Ascending aorta (tissue), 2 donors: ENCODE measurements around the gene GTPBP2. TPM values are rescaled to one million over a fixed set of nuclear protein-coding genes. Genes with fewer than 3 reads are reported as not detected.

ENCODE experiments used
- DNase-seq, 2 donors: peaks; one replicate each; pipeline ENCODE4 v3.0.0-alpha.2; 2019; ENCODE audit warnings: low spot score in 2 of 2
- H3K27ac ChIP-seq, 2 donors: fragments of 200-600 bp; sonication (generic); one replicate each; pipeline ENCODE4 v1.5.1; 2016 to 2017; ENCODE audit warnings: mild to moderate bottlenecking in 1 of 2
- H3K27me3 ChIP-seq: fragments of 200-600 bp; sonication (generic); one replicate; pipeline ENCODE4 v1.5.1; 2017
- H3K36me3 ChIP-seq, 2 donors: fragments of 200-600 bp; sonication (generic); one replicate each; pipeline ENCODE4 v1.5.1; 2016
- H3K4me1 ChIP-seq, 2 donors: fragments of 200-600 bp; sonication (generic); one replicate each; pipeline ENCODE4 v1.5.1; 2016 to 2017; ENCODE audit warnings: mild to moderate bottlenecking in 1 of 2
- H3K4me3 ChIP-seq, 2 donors: fragments of 200-600 bp; sonication (generic); one replicate each; pipeline ENCODE4 v1.5.1; 2016 to 2017; ENCODE audit warnings: mild to moderate bottlenecking in 1 of 2
- H3K9me3 ChIP-seq, 2 donors: fragments of 200-600 bp; sonication (generic); one replicate each; pipeline ENCODE4 v1.5.1; 2016
- intact Hi-C: fragments of 100-400 bp; cut with DNase I; formaldehyde crosslinking; loops from one replicate; pipeline ENCODE4 v1.15.1; 2023
- total RNA-seq: library from RNA; depleted of rRNA; stranded (reverse); fragments of >200 nt; gene quantifications from one replicate; pipeline ENCODE4 v1.1.0, GENCODE V29; 2016
- TF ChIP-seq, protein P1 (sequence below), 3 experiments: fragments of 200-600 bp in 2 of 3; fragments of 450-650 bp in 1 of 3; sonication (generic) in 2 of 3; IDR thresholded peaks; one replicate each; pipeline ENCODE4 v1.5.1; 2016 to 2019; ENCODE audit warnings: antibody characterized with exemption in 3 of 3, mild to moderate bottlenecking in 1 of 3, moderate library complexity in 1 of 3

The GTPBP2 gene, protein sequence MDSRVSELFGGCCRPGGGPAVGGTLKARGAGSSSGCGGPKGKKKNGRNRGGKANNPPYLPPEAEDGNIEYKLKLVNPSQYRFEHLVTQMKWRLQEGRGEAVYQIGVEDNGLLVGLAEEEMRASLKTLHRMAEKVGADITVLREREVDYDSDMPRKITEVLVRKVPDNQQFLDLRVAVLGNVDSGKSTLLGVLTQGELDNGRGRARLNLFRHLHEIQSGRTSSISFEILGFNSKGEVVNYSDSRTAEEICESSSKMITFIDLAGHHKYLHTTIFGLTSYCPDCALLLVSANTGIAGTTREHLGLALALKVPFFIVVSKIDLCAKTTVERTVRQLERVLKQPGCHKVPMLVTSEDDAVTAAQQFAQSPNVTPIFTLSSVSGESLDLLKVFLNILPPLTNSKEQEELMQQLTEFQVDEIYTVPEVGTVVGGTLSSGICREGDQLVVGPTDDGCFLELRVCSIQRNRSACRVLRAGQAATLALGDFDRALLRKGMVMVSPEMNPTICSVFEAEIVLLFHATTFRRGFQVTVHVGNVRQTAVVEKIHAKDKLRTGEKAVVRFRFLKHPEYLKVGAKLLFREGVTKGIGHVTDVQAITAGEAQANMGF
- total RNA-seq, result 30.7 TPM

DNA sequence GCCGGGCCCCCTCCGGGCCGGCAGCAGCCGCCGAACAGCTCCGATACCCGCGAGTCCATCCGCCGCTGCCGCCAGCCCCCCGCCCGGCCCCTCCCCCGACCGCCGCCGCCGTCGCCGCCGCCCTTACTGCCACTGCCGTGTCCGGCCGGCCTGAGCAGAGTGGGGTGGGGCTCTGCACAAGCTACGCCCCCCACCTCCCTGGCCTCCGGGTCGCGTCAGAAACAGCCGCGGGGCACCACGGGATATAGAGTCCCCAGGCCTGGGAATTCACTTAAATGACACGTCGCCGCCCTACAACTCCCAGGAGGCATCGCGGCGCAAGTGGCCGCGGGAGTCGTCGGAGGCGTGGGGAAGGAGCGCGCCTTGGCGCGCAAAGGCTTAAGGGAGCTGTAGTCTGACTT, at the start of gene GTPBP2:
Gene GTPBP2 (minus strand): TSS at position 161 of the 401 bp plus-strand sequence. CDS start 102 bp downstream, at position 59.
- no peaks in the 10 kb centered on the region for H3K9me3 ChIP-seq
- H3K27me3 ChIP-seq, result no peaks in the 10 kb centered on the region
- H3K36me3 ChIP-seq, result peaks cover 20 to 21% of the 10 kb centered on the region in 2 donors
- peak; percentile 96 to 100 for DNase-seq
- H3K27ac ChIP-seq, result peak within 1 kb of the TSS; percentile 97 to 98
- intact Hi-C loops, result loop anchor here (1.0 to 10.0 kb wide), 7 partner anchors 73 to 1844 kb away; partner anchors contain the start of genes CDC5L, MRPL14, POLR1C and PRICKLE4
- H3K4me3 ChIP-seq, result peak within 1 kb of the TSS; percentile 97 to 99
- TF ChIP-seq, protein P1, sequence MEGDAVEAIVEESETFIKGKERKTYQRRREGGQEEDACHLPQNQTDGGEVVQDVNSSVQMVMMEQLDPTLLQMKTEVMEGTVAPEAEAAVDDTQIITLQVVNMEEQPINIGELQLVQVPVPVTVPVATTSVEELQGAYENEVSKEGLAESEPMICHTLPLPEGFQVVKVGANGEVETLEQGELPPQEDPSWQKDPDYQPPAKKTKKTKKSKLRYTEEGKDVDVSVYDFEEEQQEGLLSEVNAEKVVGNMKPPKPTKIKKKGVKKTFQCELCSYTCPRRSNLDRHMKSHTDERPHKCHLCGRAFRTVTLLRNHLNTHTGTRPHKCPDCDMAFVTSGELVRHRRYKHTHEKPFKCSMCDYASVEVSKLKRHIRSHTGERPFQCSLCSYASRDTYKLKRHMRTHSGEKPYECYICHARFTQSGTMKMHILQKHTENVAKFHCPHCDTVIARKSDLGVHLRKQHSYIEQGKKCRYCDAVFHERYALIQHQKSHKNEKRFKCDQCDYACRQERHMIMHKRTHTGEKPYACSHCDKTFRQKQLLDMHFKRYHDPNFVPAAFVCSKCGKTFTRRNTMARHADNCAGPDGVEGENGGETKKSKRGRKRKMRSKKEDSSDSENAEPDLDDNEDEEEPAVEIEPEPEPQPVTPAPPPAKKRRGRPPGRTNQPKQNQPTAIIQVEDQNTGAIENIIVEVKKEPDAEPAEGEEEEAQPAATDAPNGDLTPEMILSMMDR (IDR thresholded peaks at IDR 0.05), result no peak
- H3K4me1 ChIP-seq, result peaks cover 5 to 19% of the 10 kb centered on the region in 2 donors

DNA sequence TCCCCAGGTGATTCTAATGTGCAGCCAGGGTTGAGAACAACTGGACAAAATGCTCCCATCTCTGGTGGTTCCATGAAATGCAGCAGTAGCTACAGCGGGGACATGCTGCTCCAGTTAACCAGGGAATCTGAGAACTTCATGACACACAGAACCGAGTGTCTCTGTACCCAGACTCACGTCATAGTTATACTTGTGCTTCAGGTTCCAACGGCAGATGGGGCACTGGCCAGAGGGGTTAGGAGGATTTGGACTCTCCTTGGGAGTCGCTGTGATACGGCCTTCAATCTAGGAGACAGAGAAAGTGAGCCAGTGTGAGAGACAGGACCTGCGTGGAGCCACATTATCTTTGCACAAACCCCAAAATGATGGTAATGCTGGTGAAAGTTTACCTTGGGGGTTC, 49.3 kb upstream of the GTPBP2 start:
- DNase-seq, result no peak
- TF ChIP-seq, protein P1 (IDR thresholded peaks at IDR 0.05), result no peak
- H3K9me3 ChIP-seq, result no peaks in the 10 kb centered on the region
- H3K4me1 ChIP-seq, result peaks cover 2% of the 10 kb centered on the region in 2 donors
- H3K36me3 ChIP-seq, result peaks cover 50 to 83% of the 10 kb centered on the region in 2 donors
- intact Hi-C loops, result no loop called here
- no peaks in the 10 kb centered on the region for H3K27me3 ChIP-seq
- no peak overlapping the region for H3K27ac ChIP-seq
- H3K4me3 ChIP-seq, result no peak overlapping the region

DNA sequence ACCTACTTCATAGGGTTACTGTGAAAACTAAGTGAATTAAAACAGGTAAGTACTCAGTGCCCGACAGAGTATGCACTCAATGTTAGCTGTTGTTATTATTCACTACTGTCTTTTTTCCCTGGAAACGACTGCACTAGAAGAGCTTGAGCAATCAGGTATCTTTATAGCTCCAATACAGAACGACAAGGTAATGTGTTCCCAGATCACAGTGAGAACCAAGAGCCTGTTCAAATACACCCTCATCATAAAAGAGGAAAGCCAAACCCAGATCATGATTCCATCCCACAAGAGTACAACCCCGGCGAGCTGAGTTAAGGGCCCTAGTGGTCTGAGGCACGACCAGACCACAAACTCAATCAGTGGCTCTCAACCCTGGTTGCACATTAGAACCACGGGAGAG, 48.7 kb upstream of the GTPBP2 start:
- intact Hi-C loops, result no loop called here

DNA sequence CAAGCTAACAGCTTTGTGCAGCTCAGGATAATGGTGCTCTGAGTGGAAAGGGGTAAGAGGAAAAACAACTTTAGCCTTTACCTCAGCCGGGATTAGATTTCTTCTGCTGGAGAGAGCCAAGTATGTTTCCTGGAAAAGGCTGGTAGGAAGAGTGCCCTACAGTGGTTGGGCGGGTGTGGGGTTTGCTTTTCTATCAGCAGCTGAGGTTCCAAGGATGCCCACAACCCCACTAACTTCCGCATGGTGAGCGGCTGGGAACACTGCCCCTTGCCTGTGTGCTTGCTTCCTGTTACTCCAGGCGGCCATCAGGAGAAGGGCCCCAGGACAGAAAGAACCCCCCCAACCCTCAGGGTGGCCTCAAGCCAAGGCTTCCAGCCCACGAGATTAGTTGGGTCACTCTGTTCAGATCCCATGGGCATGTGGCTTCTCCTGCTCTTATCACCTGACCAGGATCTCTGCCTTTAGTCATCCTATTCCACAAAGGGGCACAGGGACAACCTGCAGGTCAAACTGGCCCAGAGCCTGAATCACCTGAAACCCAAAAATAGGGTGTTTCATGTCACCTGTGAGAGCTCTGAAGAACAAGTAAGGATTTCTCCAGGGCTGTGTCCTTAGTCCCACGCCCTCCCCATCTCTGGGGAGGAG, 48.0 kb upstream of the GTPBP2 start:
- intact Hi-C loops, result no loop called here
- Histone ChIP-seq H3K4me3 (no peak overlapping the region), H3K9me3 (no peaks in the 10 kb centered on the region), H3K27me3 (no peaks in the 10 kb centered on the region), H3K36me3 (peaks cover 53 to 94% of the 10 kb centered on the region in 2 donors), H3K4me1 (peaks cover 3 to 4% of the 10 kb centered on the region in 2 donors), H3K27ac (no peak overlapping the region)
- DNase-seq, result no peak
- TF ChIP-seq, protein P1 (IDR thresholded peaks at IDR 0.05), result no peak

More for the DNA sequence above, 48.7 kb upstream of the GTPBP2 start:
- no peaks in the 10 kb centered on the region for H3K9me3 ChIP-seq
- TF ChIP-seq, protein P1 (IDR thresholded peaks at IDR 0.05), result no peak
- H3K4me3 ChIP-seq, result no peak overlapping the region
- H3K27ac ChIP-seq, result no peak overlapping the region
- H3K27me3 ChIP-seq, result no peaks in the 10 kb centered on the region
- DNase-seq, result no peak
- peaks cover 3 to 4% of the 10 kb centered on the region in 2 donors for H3K4me1 ChIP-seq
- H3K36me3 ChIP-seq, result peaks cover 50 to 87% of the 10 kb centered on the region in 2 donors

DNA sequence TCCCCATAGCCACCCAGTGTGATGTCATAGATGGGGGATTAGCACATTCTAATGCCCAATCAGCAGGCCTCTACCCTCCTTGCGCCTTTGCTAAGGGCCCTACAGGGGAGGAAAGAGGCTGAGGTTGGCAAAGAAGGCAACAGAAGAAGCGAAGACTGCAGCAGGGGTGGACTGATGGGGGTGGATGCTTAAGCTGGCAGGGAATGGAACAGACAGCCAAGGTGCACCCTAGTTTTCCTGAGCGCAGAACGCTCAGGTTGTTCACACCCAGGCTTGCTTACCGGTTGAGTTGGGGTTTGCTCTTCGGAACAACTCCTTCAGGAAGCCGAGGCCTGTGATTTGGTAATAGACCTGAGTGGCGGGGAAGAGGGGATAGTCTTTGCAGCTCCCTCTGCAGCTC, 45.9 kb upstream of the GTPBP2 start:
- Histone ChIP-seq H3K4me3 (no peak overlapping the region), H3K9me3 (no peaks in the 10 kb centered on the region), H3K27ac (no peak overlapping the region), H3K27me3 (no peaks in the 10 kb centered on the region), H3K36me3 (peaks cover 59 to 90% of the 10 kb centered on the region in 2 donors), H3K4me1 (peaks cover 5 to 6% of the 10 kb centered on the region in 2 donors)
- no peak for DNase-seq
- intact Hi-C loops, result no loop called here
- TF ChIP-seq, protein P1 (IDR thresholded peaks at IDR 0.05), result no peak
